MG63 (cell line): ENCODE measurements around the gene HAUS5. TPM values are rescaled to one million over a fixed set of nuclear protein-coding genes. Genes with fewer than 3 reads are reported as not detected.

Experiments used
- total RNA-seq: library from RNA; depleted of rRNA; stranded (reverse); fragments of >200 nt; shearing (Covaris generic); gene quantifications from 2 replicates; pipeline ENCODE4 v1.2.3, GENCODE V29; 2014; ENCODE audit warnings: low replicate concordance; rRNA removed

Gene HAUS5
- total RNA-seq, 1 experiment from 2014 or later: 18.2 TPM

Other genes with a start within 250 kb of the HAUS5 start
- not detected in 2 replicates for gene GPR42, start 241.7 kb upstream of the HAUS5 start, total RNA-seq
- gene FFAR2, start 164.5 kb upstream of the HAUS5 start, total RNA-seq: not detected in 2 replicates
- not detected in 2 replicates for gene KRTDAP, start 122.3 kb upstream of the HAUS5 start, total RNA-seq
- not detected in 2 replicates for gene DMKN, start 99.1 kb upstream of the HAUS5 start, total RNA-seq
- gene SBSN, start 84.4 kb upstream of the HAUS5 start, total RNA-seq: 0.30 TPM in 1 of 2 replicates, not detected in the other
- gene GAPDHS, start 79.3 kb upstream of the HAUS5 start, total RNA-seq: not detected in 2 replicates
- gene TMEM147, start 67.1 kb upstream of the HAUS5 start, total RNA-seq: 180 and 203 TPM in 2 replicates
- not detected in 2 replicates for gene ATP4A, start 49.1 kb upstream of the HAUS5 start, total RNA-seq
- gene PMIS2, start 26.6 kb upstream of the HAUS5 start, total RNA-seq: not detected in 2 replicates
- 103 and 144 TPM in 2 replicates for gene RBM42, start 16.3 kb downstream of the HAUS5 start, total RNA-seq
- gene ETV2, start 29.0 kb downstream of the HAUS5 start, total RNA-seq: not detected in 2 replicates
- gene COX6B1, start 35.6 kb downstream of the HAUS5 start, total RNA-seq: 377 and 417 TPM in 2 replicates
- not detected in 2 replicates for gene UPK1A, start 53.8 kb downstream of the HAUS5 start, total RNA-seq
- gene ZBTB32, start 91.8 kb downstream of the HAUS5 start, total RNA-seq: not detected in 2 replicates
- gene KMT2B, start 105.3 kb downstream of the HAUS5 start, total RNA-seq: 2.3 and 6.0 TPM in 2 replicates
- 0.27 and 2.4 TPM in 2 replicates for gene IGFLR1, start 129.7 kb downstream of the HAUS5 start, total RNA-seq
- 16.3 and 19.8 TPM in 2 replicates for gene U2AF1L4, start 132.7 kb downstream of the HAUS5 start, total RNA-seq
- gene PSENEN, start 132.9 kb downstream of the HAUS5 start, total RNA-seq: 37.6 and 76.2 TPM in 2 replicates
- 2.4 and 4.1 TPM in 2 replicates for gene LIN37, start 135.8 kb downstream of the HAUS5 start, total RNA-seq
- gene HSPB6, start 144.3 kb downstream of the HAUS5 start, total RNA-seq: not detected in 2 replicates
- 0.47 and 8.9 TPM in 2 replicates for gene PROSER3, start 145.4 kb downstream of the HAUS5 start, total RNA-seq
- gene ARHGAP33, start 162.8 kb downstream of the HAUS5 start, total RNA-seq: 0.42 and 1.6 TPM in 2 replicates
- not detected in 2 replicates for gene PRODH2, start 200.1 kb downstream of the HAUS5 start, total RNA-seq
- not detected in 2 replicates for gene NPHS1, start 239.8 kb downstream of the HAUS5 start, total RNA-seq
- 0.15 and 0.43 TPM in 2 replicates for gene KIRREL2, start 244.2 kb downstream of the HAUS5 start, total RNA-seq